Neural cell (in vitro differentiated cells): Measurements from ENCODE around the gene LYPLA2. TPM values are rescaled to one million over a fixed set of nuclear protein-coding genes. Genes with fewer than 3 reads are reported as not detected.

Experiments
- H2AFZ ChIP-seq: fragments of 200-600, 300-800 bp; sonication (generic), shearing (Covaris generic); 2 replicates; pipeline ENCODE4 v1.6.0; 2014; ENCODE audit warnings: low read depth, mild to moderate bottlenecking, antibody characterized with exemption, low read length, moderate library complexity
- H3F3A ChIP-seq: fragments of 200-600 bp; shearing (Covaris generic); 2 replicates; pipeline ENCODE4 v1.6.1; 2016; ENCODE audit warnings: mild to moderate bottlenecking, moderate library complexity, mixed read lengths, antibody characterized with exemption, low read length; ENCODE audit not compliant: insufficient read depth, poor library complexity, severe bottlenecking
- H3K27ac ChIP-seq: fragments of 200-600, 300-800 bp; sonication (generic), shearing (Covaris generic); 2 replicates; pipeline ENCODE4 v1.5.1; 2014; ENCODE audit warnings: mild to moderate bottlenecking, low read length, moderate library complexity
- H3K27me3 ChIP-seq: fragments of 300-800, 200-600 bp; sonication (generic), shearing (Covaris generic); 2 replicates; pipeline ENCODE4 v1.6.0; 2014; ENCODE audit warnings: mild to moderate bottlenecking, low read depth, low read length, moderate library complexity; ENCODE audit not compliant: insufficient read depth
- H3K36me3 ChIP-seq: fragments of 300-800, 200-600 bp; sonication (generic), shearing (Covaris generic); 2 replicates; pipeline ENCODE4 v1.5.1; 2014; ENCODE audit warnings: mild to moderate bottlenecking, antibody characterized with exemption, low read length, moderate library complexity; ENCODE audit not compliant: insufficient read depth
- H3K4me2 ChIP-seq: fragments of 300-800, 200-600 bp; sonication (generic), shearing (Covaris generic); 2 replicates; pipeline ENCODE4 v1.6.0; 2014; ENCODE audit warnings: mild to moderate bottlenecking, low read length
- H3K4me3 ChIP-seq: fragments of 300-800, 200-600 bp; sonication (generic), shearing (Covaris generic); 2 replicates; pipeline ENCODE4 v1.5.1; 2014; ENCODE audit warnings: mild to moderate bottlenecking, low read length, moderate library complexity
- H3K79me2 ChIP-seq: fragments of 200-600 bp; shearing (Covaris generic); replicated peaks from 2 replicates; pipeline ENCODE4 v1.6.0; 2014; ENCODE audit warnings: mild to moderate bottlenecking, low read length, moderate library complexity; ENCODE audit not compliant: insufficient read depth
- H3K9ac ChIP-seq: fragments of 300-800, 200-600 bp; sonication (generic), shearing (Covaris generic); 2 replicates; pipeline ENCODE4 v1.6.1; 2016; ENCODE audit warnings: mild to moderate bottlenecking, low read length, mixed read lengths
- H3K9me2 ChIP-seq: fragments of 200-600 bp; shearing (Covaris generic); 2 replicates; pipeline ENCODE4 v1.6.1; 2016; ENCODE audit warnings: mild to moderate bottlenecking, low read length, mixed read lengths; ENCODE audit not compliant: insufficient read depth
- H3K9me3 ChIP-seq: fragments of 200-600, 300-800 bp; sonication (generic), shearing (Covaris generic); 2 replicates; pipeline ENCODE4 v1.6.1; 2016; ENCODE audit warnings: mild to moderate bottlenecking, mixed run types, low read length, moderate library complexity, mixed read lengths
- H4K20me1 ChIP-seq: fragments of 200-600 bp; shearing (Covaris generic); 2 replicates; pipeline ENCODE4 v1.6.1; 2016; ENCODE audit warnings: mild to moderate bottlenecking, mixed run types; ENCODE audit not compliant: insufficient read depth
- EP300 ChIP-seq: fragments of 450-650 bp; conservative IDR thresholded peaks from 2 replicates; pipeline ENCODE4 v1.6.1; 2014; ENCODE audit warnings: antibody characterized with exemption, mild to moderate bottlenecking, moderate library complexity; ENCODE audit not compliant: poor library complexity, severe bottlenecking
- EZH2 ChIP-seq: fragments of 200-600, 300-800 bp; shearing (Covaris generic), sonication (generic); IDR thresholded peaks from 2 replicates; pipeline ENCODE4 v1.6.1; 2014; ENCODE audit warnings: antibody characterized with exemption, low read length, borderline replicate concordance, mild to moderate bottlenecking; ENCODE audit not compliant: insufficient read depth, poor library complexity, severe bottlenecking
- MXI1 ChIP-seq: fragments of 450-650 bp; conservative IDR thresholded peaks from 2 replicates; pipeline ENCODE4 v1.6.1; 2014; ENCODE audit warnings: antibody characterized with exemption, mild to moderate bottlenecking; ENCODE audit not compliant: poor library complexity, severe bottlenecking
- POLR2AphosphoS5 ChIP-seq: IDR thresholded peaks from 2 replicates; pipeline ENCODE4 v1.6.1; 2012
- RAD21 ChIP-seq: fragments of 450-650 bp; conservative IDR thresholded peaks from 2 replicates; pipeline ENCODE4 v1.6.1; 2014; ENCODE audit warnings: antibody characterized with exemption, mild to moderate bottlenecking, moderate library complexity
- SMC3 ChIP-seq: fragments of 450-650 bp; conservative IDR thresholded peaks from 2 replicates; pipeline ENCODE4 v1.6.1; 2014; ENCODE audit warnings: antibody characterized with exemption, mild to moderate bottlenecking, moderate library complexity; ENCODE audit not compliant: poor library complexity
- TAF1 ChIP-seq: IDR thresholded peaks from 2 replicates; pipeline ENCODE4 v1.6.1; 2012; ENCODE audit warnings: low read depth
- polyA plus RNA-seq: library from polyadenylated mRNA; depleted of rRNA; stranded (reverse); fragments of >200 nt; gene quantifications from 2 replicates; pipeline ENCODE4 v1.2.3, GENCODE V29; 2014
- TF ChIP-seq, protein P1 (sequence below): fragments of 450-650 bp; IDR thresholded peaks from 2 replicates; pipeline ENCODE4 v1.5.1; 2014; ENCODE audit warnings: antibody characterized with exemption, mild to moderate bottlenecking, moderate library complexity; ENCODE audit not compliant: poor library complexity, severe bottlenecking
- TF ChIP-seq, protein P2 (sequence below): IDR thresholded peaks from 2 replicates; pipeline ENCODE4 v1.6.1; 2012; ENCODE audit warnings: borderline replicate concordance

LYPLA2 gene
- polyA plus RNA-seq, 1 donor from 2014 or later = 107 TPM

DNA sequence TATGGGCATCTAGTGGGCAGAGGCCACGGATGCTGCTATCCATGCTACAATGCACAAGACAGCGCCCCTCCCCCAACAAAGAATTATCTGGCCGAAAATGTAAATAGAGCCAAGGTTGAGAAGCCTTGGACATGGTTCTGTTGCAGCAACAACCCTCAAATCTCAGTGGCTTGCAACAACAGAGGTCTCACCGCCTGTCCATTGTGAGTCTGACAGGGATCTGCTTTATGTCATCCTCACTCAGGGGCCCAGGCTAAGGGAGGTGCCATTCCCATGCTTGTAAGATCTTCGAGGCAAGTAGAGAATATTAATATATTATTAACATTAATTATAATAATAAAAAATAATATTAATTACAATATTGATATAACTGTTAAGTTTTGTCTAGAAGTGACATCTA, 22.2 kb upstream of the LYPLA2 start:
- Histone ChIP-seq H4K20me1 (no peaks in the 10 kb centered on the region), H3K4me3 (no peak overlapping the region), H3K4me2 (no peak overlapping the region), H3F3A (no peaks in the 10 kb centered on the region), H3K27me3 (no peaks in the 10 kb centered on the region), H3K79me2 (no peaks in the 10 kb centered on the region), H3K9ac (no peak overlapping the region), H3K9me2 (no peaks in the 10 kb centered on the region), H3K27ac (no peak overlapping the region), H3K9me3 (no peaks in the 10 kb centered on the region), H2AFZ (no peak overlapping the region), H3K36me3 (no peaks in the 10 kb centered on the region)
- TF ChIP-seq EZH2 = no peak
- no peak for TF ChIP-seq POLR2AphosphoS5
- no peak for TF ChIP-seq EP300
- TF ChIP-seq, protein P1, sequence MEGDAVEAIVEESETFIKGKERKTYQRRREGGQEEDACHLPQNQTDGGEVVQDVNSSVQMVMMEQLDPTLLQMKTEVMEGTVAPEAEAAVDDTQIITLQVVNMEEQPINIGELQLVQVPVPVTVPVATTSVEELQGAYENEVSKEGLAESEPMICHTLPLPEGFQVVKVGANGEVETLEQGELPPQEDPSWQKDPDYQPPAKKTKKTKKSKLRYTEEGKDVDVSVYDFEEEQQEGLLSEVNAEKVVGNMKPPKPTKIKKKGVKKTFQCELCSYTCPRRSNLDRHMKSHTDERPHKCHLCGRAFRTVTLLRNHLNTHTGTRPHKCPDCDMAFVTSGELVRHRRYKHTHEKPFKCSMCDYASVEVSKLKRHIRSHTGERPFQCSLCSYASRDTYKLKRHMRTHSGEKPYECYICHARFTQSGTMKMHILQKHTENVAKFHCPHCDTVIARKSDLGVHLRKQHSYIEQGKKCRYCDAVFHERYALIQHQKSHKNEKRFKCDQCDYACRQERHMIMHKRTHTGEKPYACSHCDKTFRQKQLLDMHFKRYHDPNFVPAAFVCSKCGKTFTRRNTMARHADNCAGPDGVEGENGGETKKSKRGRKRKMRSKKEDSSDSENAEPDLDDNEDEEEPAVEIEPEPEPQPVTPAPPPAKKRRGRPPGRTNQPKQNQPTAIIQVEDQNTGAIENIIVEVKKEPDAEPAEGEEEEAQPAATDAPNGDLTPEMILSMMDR = no peak
- no peak for TF ChIP-seq MXI1
- TF ChIP-seq TAF1 = no peak
- TF ChIP-seq RAD21 = no peak
- TF ChIP-seq, protein P2, sequence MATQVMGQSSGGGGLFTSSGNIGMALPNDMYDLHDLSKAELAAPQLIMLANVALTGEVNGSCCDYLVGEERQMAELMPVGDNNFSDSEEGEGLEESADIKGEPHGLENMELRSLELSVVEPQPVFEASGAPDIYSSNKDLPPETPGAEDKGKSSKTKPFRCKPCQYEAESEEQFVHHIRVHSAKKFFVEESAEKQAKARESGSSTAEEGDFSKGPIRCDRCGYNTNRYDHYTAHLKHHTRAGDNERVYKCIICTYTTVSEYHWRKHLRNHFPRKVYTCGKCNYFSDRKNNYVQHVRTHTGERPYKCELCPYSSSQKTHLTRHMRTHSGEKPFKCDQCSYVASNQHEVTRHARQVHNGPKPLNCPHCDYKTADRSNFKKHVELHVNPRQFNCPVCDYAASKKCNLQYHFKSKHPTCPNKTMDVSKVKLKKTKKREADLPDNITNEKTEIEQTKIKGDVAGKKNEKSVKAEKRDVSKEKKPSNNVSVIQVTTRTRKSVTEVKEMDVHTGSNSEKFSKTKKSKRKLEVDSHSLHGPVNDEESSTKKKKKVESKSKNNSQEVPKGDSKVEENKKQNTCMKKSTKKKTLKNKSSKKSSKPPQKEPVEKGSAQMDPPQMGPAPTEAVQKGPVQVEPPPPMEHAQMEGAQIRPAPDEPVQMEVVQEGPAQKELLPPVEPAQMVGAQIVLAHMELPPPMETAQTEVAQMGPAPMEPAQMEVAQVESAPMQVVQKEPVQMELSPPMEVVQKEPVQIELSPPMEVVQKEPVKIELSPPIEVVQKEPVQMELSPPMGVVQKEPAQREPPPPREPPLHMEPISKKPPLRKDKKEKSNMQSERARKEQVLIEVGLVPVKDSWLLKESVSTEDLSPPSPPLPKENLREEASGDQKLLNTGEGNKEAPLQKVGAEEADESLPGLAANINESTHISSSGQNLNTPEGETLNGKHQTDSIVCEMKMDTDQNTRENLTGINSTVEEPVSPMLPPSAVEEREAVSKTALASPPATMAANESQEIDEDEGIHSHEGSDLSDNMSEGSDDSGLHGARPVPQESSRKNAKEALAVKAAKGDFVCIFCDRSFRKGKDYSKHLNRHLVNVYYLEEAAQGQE = no peak
- no peak for TF ChIP-seq SMC3

DNA sequence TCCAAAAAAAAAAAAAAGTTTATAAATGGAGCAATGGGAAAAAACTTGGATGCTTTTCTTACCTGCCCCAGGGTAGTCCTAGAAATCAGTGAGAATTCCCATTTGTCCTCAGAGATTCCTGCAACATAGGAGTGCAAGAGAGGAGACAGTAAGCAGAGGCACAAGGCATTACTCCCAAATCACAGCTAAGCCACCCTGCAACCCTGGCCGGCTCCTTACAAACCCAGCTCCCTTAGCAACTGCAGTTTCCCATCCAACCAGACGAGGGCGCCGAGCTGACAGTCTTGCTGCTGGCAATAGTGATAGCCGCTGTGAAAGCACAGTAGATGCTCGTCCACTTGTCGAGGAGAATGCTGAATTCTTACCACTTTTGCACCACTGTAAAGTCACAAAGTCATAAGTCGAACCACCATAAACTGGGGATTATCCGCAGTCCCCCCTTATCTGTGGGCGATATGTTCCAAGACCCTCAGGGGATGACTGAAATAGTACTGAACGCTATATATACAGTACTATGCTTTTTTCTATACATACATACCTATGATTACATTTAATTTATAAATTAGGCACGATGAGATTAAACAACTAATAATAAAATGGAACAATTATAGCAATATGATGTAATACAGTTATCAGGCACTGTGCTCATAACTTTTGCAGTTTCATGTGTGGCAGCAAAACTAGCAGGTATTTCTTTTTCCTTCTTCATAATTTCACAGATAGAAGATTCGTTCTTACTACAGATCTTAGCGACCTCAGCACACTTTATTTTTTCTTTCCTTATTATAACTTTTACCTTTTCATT, 18.7 kb upstream of the LYPLA2 start:
- no peaks in the 10 kb centered on the region for H3K27me3 ChIP-seq
- peak overlapping the region; percentile 7 for H3K4me3 ChIP-seq
- H3K79me2 ChIP-seq = no peaks in the 10 kb centered on the region
- no peaks in the 10 kb centered on the region for H3K9me2 ChIP-seq
- no peak overlapping the region for H3K4me2 ChIP-seq
- no peaks in the 10 kb centered on the region for H3K9me3 ChIP-seq
- no peaks in the 10 kb centered on the region for H3K36me3 ChIP-seq
- no peak overlapping the region for H3K9ac ChIP-seq
- H3F3A ChIP-seq = no peaks in the 10 kb centered on the region
- H4K20me1 ChIP-seq = no peaks in the 10 kb centered on the region
- no peak overlapping the region for H3K27ac ChIP-seq
- no peak overlapping the region for H2AFZ ChIP-seq
- TF ChIP-seq, protein P1 = peak; percentile 90
- TF ChIP-seq SMC3 (peak; percentile 79), MXI1 (peak; percentile 16), RAD21 (peak; percentile 76), POLR2AphosphoS5 (no peak)
